Astrocyte (in vitro differentiated cells and primary cell): Measurements from ENCODE around the gene SPATA9. TPM values are rescaled to one million over a fixed set of nuclear protein-coding genes. Genes with fewer than 3 reads are reported as not detected.

ENCODE experiments used
- DNase-seq: peaks from one replicate; pipeline ENCODE4 v3.0.0-alpha.2; 2010; ENCODE audit warnings: low read depth
- FAIRE-seq: peaks from 2 replicates; lab custom pipeline; 2011; peaks lifted over from hg19 to GRCh38; lab: Jason Lieb, UNC
- H2AFZ ChIP-seq: 2 replicates; pipeline ENCODE4 v1.6.0; 2012; ENCODE audit warnings: low read depth, low read length, inconsistent platforms
- H3K27ac ChIP-seq: 2 replicates; pipeline ENCODE4 v1.5.1; 2011; ENCODE audit warnings: low read depth, low read length, inconsistent platforms
- H3K27me3 ChIP-seq: 2 replicates; pipeline ENCODE4 v1.6.0; 2011; ENCODE audit warnings: low read length, inconsistent platforms; ENCODE audit not compliant: insufficient read depth
- H3K36me3 ChIP-seq: 2 replicates; pipeline ENCODE4 v1.5.1; 2011; ENCODE audit warnings: low read length, inconsistent platforms; ENCODE audit not compliant: insufficient read depth
- H3K4me1 ChIP-seq: 2 replicates; pipeline ENCODE4 v1.5.1; 2011; ENCODE audit warnings: low read length, inconsistent platforms; ENCODE audit not compliant: insufficient read depth
- H3K4me2 ChIP-seq: 2 replicates; pipeline ENCODE4 v1.6.0; 2012; ENCODE audit warnings: low read length, inconsistent platforms
- H3K4me3 ChIP-seq: 2 replicates; pipeline ENCODE4 v1.5.1; 2011; ENCODE audit warnings: low read depth, mild to moderate bottlenecking, low read length, inconsistent platforms; ENCODE audit not compliant: insufficient read depth
- H3K79me2 ChIP-seq: 2 replicates; pipeline ENCODE4 v1.6.0; 2012; ENCODE audit warnings: mild to moderate bottlenecking, low read length, inconsistent platforms; ENCODE audit not compliant: insufficient read depth
- H3K9ac ChIP-seq: 2 replicates; pipeline ENCODE4 v1.6.0; 2012; ENCODE audit warnings: mild to moderate bottlenecking, low read length, inconsistent platforms
- H3K9me3 ChIP-seq: 2 replicates; pipeline ENCODE4 v1.5.1; 2012; ENCODE audit warnings: low read depth, mild to moderate bottlenecking, low read length, inconsistent platforms; ENCODE audit not compliant: insufficient read depth
- H4K20me1 ChIP-seq: 2 replicates; pipeline ENCODE4 v1.6.0; 2012; ENCODE audit warnings: low read length, inconsistent platforms; ENCODE audit not compliant: insufficient read depth
- H3K27ac Mint-ChIP-seq: one replicate; pipeline ENCODE4 v1.8.0; 2021; ENCODE audit warnings: mild to moderate bottlenecking, mixed read lengths; ENCODE audit not compliant: unreplicated experiment
- H3K27me3 Mint-ChIP-seq: one replicate; pipeline ENCODE4 v1.8.0; 2021; ENCODE audit warnings: low read depth, mixed read lengths; ENCODE audit not compliant: unreplicated experiment
- H3K36me3 Mint-ChIP-seq: one replicate; pipeline ENCODE4 v1.8.0; 2021; ENCODE audit warnings: low read depth, mixed read lengths; ENCODE audit not compliant: unreplicated experiment
- H3K4me1 Mint-ChIP-seq: one replicate; pipeline ENCODE4 v1.8.0; 2021; ENCODE audit warnings: low read depth, mixed read lengths; ENCODE audit not compliant: unreplicated experiment
- H3K4me3 Mint-ChIP-seq: one replicate; pipeline ENCODE4 v1.8.0; 2021; ENCODE audit warnings: mild to moderate bottlenecking, moderate library complexity, mixed read lengths; ENCODE audit not compliant: unreplicated experiment
- H3K9me3 Mint-ChIP-seq: one replicate; pipeline ENCODE4 v1.8.0; 2021; ENCODE audit warnings: mild to moderate bottlenecking, mixed read lengths; ENCODE audit not compliant: unreplicated experiment
- EZH2 ChIP-seq: IDR thresholded peaks from 2 replicates; pipeline ENCODE4 v1.6.1; 2012; ENCODE audit warnings: mild to moderate bottlenecking, low read length, inconsistent platforms; ENCODE audit not compliant: insufficient read depth
- total RNA-seq: library from RNA; stranded (reverse); gene quantifications from 2 replicates; pipeline ENCODE4 v1.2.1, GENCODE V29; 2021
- TF ChIP-seq, protein P1 (sequence below): IDR thresholded peaks from 2 replicates; pipeline ENCODE4 v1.5.1; 2011; ENCODE audit warnings: low read depth, mild to moderate bottlenecking, inconsistent platforms, low read length, moderate library complexity; ENCODE audit not compliant: insufficient read depth

SPATA9 gene
- total RNA-seq, 1 donor from 2014 or later = 0.98 TPM

GRCh38 chr5:95729115-95730010 is 46.6 kb upstream of the SPATA9 start:
- Mint-ChIP-seq H3K4me1 (peaks cover 40% of the 10 kb centered on the region), H3K4me3 (peak overlapping the region; percentile 89), H3K9me3 (peaks cover 1% of the 10 kb centered on the region), H3K27me3 (no peaks in the 10 kb centered on the region), H3K36me3 (peaks cover 6% of the 10 kb centered on the region), H3K27ac (peak overlapping the region; percentile 95)
- FAIRE-seq = no peak
- no peak overlapping the region for H3K4me3 ChIP-seq
- peaks cover 33% of the 10 kb centered on the region for H3K79me2 ChIP-seq
- H3K4me2 ChIP-seq = peak overlapping the region; percentile 90
- peak overlapping the region; percentile 94 for H3K9ac ChIP-seq
- H2AFZ ChIP-seq = no peak overlapping the region
- peaks cover 4% of the 10 kb centered on the region for H4K20me1 ChIP-seq
- H3K9me3 ChIP-seq = no peaks in the 10 kb centered on the region
- peaks cover 35% of the 10 kb centered on the region for H3K4me1 ChIP-seq
- peak overlapping the region; percentile 86 for H3K27ac ChIP-seq
- DNase-seq = no peak
- H3K36me3 ChIP-seq = peaks cover 3% of the 10 kb centered on the region
- no peak for TF ChIP-seq EZH2
- TF ChIP-seq, protein P1, sequence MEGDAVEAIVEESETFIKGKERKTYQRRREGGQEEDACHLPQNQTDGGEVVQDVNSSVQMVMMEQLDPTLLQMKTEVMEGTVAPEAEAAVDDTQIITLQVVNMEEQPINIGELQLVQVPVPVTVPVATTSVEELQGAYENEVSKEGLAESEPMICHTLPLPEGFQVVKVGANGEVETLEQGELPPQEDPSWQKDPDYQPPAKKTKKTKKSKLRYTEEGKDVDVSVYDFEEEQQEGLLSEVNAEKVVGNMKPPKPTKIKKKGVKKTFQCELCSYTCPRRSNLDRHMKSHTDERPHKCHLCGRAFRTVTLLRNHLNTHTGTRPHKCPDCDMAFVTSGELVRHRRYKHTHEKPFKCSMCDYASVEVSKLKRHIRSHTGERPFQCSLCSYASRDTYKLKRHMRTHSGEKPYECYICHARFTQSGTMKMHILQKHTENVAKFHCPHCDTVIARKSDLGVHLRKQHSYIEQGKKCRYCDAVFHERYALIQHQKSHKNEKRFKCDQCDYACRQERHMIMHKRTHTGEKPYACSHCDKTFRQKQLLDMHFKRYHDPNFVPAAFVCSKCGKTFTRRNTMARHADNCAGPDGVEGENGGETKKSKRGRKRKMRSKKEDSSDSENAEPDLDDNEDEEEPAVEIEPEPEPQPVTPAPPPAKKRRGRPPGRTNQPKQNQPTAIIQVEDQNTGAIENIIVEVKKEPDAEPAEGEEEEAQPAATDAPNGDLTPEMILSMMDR = no peak
- no peaks in the 10 kb centered on the region for H3K27me3 ChIP-seq

DNA sequence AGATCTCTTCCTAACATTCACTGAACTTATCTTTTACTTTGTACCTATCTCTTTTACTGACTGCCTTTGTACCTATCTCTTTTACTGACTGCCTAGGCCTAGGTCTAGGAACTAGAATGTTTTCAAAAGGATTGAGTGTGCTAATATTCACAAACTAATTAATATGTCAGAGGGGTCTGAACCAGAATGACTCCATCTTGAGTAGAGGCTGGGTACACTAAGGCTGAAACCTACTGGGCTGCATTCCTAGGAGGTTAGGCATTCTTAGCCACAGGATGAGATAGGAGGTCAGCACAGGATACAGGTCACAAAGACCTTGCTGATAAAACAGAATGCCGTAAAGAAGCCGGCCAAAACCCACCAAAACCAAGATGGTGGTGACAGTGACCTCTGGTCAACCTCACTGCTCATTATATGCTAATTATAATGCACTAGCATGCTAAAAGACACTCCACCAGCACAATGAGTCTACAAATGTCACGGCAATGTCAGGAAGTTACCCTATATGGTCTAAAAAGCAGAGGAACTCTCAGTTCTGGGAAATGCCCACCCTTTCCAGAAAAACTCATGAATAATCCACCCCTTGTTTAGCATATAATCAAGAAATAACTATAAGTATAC is 45.8 kb upstream of the SPATA9 start:
- Histone ChIP-seq H3K4me2 (no peak overlapping the region), H3K27me3 (no peaks in the 10 kb centered on the region), H3K9me3 (no peaks in the 10 kb centered on the region), H3K4me3 (no peak overlapping the region), H2AFZ (no peak overlapping the region), H4K20me1 (peaks cover under 1% of the 10 kb centered on the region), H3K79me2 (peaks cover 26% of the 10 kb centered on the region), H3K4me1 (peaks cover 40% of the 10 kb centered on the region), H3K27ac (peak overlapping the region; percentile 24), H3K9ac (no peak overlapping the region), H3K36me3 (peaks cover 1% of the 10 kb centered on the region)
- TF ChIP-seq, protein P1 = no peak
- TF ChIP-seq EZH2 = no peak
- Mint-ChIP-seq H3K36me3 (peaks cover 4% of the 10 kb centered on the region), H3K4me3 (peak overlapping the region; percentile 43), H3K9me3 (peaks cover 1% of the 10 kb centered on the region), H3K27ac (peak overlapping the region; percentile 2), H3K4me1 (peaks cover 39% of the 10 kb centered on the region), H3K27me3 (no peaks in the 10 kb centered on the region)
- DNase-seq (peak; percentile 55), FAIRE-seq (no peak)
